Measurements from ENCODE around the gene POC1B. TPM values are rescaled to one million over a fixed set of nuclear protein-coding genes. Genes with fewer than 3 reads are reported as not detected.
A peak's percentile ranks its signal among the peaks of the same experiment; 100 is the strongest.

POC1B gene
- total RNA-seq, 2 donors from 2014 or later = 11.9 to 30.7 TPM

DNA sequence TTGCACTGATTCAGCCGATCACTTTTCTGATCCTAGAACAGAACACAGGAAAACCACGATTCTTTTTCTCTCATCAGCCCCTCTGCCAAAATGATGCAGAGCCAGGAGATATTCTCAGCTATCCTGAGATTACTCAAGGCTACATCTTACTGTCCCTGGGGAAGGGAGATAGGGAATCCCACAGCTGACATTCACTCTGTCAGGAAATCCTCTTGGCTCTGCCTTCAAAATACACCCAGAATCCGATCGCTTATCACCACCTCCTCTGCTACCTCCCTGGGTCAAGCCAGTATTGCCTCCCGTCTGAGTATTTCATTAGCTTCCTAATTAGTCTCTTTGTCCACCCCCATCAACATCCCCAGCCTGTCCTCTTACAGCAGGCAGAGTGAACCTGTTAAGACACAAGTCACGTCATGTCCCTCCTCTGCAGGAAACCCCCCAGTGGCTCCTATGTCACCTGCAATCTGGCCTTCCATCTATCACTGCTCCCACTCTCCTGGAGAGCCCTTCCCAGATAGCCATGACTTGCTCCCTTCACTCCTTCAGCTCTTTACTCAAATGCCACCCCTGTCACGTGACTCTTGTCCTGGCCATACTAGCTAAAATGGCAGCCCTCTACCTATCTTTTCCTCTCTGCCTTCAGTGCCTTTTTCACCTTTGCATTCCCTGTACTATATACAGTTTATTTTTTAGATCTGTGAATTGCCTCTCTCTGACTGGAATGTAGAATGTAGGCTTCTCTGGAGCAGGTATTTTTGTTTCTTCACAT, 71.6 kb downstream of the POC1B start:
- Histone ChIP-seq H3K4me3 (peak overlapping the region; percentile 29), H3K9me3 (no peaks in the 10 kb centered on the region), H3K4me1 (ENCODE audit: control insufficient read depth in 1 of 2, low read depth in 2 of 2) (peaks cover 38 to 44% of the 10 kb centered on the region in 2 donors), H3K27ac (peak overlapping the region; percentile 75 to 83), H3K27me3 (replicated peaks; ENCODE audit: insufficient read depth) (no peaks in the 10 kb centered on the region), H3K36me3 (no peaks in the 10 kb centered on the region)
- no peak for DNase-seq (ENCODE audit: low spot score)
- TF ChIP-seq, protein P1, sequence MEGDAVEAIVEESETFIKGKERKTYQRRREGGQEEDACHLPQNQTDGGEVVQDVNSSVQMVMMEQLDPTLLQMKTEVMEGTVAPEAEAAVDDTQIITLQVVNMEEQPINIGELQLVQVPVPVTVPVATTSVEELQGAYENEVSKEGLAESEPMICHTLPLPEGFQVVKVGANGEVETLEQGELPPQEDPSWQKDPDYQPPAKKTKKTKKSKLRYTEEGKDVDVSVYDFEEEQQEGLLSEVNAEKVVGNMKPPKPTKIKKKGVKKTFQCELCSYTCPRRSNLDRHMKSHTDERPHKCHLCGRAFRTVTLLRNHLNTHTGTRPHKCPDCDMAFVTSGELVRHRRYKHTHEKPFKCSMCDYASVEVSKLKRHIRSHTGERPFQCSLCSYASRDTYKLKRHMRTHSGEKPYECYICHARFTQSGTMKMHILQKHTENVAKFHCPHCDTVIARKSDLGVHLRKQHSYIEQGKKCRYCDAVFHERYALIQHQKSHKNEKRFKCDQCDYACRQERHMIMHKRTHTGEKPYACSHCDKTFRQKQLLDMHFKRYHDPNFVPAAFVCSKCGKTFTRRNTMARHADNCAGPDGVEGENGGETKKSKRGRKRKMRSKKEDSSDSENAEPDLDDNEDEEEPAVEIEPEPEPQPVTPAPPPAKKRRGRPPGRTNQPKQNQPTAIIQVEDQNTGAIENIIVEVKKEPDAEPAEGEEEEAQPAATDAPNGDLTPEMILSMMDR (IDR thresholded peaks at IDR 0.05) = no peak
- peak; percentile 11 for ATAC-seq (ENCODE audit: insufficient number of reproducible peaks, low FRiP score, low read depth)

DNA sequence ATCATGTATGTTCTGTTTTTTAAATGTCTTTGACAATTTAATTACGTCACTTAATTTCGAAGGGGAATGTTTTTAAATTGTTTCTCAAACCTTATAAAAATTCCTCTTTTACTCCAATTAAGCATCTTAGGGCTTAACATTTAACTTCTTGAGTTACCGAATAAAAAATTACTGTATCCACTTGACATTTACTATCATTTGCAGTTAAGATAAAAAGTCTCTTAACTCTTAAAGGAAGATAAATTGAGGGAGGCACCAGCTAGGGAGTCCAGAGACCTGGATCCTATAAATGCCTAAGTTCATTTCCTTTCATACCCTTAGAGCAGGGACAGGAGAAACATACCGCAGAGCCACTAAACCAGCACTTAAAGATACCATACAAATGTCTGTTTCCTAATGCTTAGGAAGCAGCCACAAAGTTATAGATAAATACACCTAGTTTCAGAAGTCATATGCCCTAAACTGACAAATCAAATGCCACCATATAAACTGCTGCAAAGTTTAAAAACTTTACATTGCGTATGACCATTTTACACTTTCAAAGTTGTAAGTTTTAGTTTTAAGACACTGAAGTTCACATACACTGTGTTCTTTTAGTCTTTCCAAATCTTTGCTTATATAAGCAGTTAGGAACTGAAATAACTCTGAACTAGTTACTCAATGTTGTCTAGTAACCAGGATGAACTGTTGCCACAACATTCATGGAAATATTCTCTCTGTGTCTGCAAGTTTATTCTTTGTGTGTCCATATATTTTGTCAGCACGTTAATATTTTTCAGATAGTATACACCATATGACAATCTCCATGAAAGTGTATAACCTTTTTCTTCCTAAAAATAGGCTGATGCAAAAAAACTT, 72.5 kb downstream of the POC1B start:
- Histone ChIP-seq H3K4me3 (peak overlapping the region; percentile 29), H3K27ac (peak overlapping the region; percentile 75 to 83), H3K27me3 (replicated peaks; ENCODE audit: insufficient read depth) (no peaks in the 10 kb centered on the region), H3K36me3 (no peaks in the 10 kb centered on the region), H3K9me3 (no peaks in the 10 kb centered on the region), H3K4me1 (ENCODE audit: control insufficient read depth in 1 of 2, low read depth in 2 of 2) (peaks cover 38 to 44% of the 10 kb centered on the region in 2 donors)
- TF ChIP-seq, protein P1 (IDR thresholded peaks at IDR 0.05) = no peak
- ATAC-seq (ENCODE audit: insufficient number of reproducible peaks, low FRiP score, low read depth) (peak; percentile 84), DNase-seq (ENCODE audit: low spot score) (no peak)

DNA sequence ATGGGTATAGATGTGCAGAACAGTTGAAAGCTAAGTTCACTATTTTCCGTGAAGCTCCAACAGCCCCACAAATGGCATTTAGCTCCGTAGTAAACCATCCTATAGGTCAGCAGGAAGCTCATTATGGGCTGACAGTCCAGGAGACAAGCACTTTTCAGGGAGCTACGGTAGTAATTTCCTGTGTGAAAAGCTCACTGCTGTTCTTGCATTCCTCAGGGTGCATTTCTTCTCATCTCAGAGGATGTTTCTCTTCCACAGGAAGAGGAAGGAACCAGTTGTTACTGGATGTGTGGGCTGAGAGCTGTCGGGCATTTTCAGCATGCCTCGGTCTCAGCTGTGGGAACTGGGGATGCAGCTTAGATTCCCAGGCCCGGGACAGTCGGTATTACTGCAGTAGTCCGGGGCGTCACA, 74.0 kb downstream of the POC1B start:
- ATAC-seq (ENCODE audit: insufficient number of reproducible peaks, low FRiP score, low read depth) (no peak), DNase-seq (ENCODE audit: low spot score) (no peak)
- Histone ChIP-seq H3K27me3 (replicated peaks; ENCODE audit: insufficient read depth) (no peaks in the 10 kb centered on the region), H3K36me3 (no peaks in the 10 kb centered on the region), H3K9me3 (no peaks in the 10 kb centered on the region), H3K4me1 (ENCODE audit: control insufficient read depth in 1 of 2, low read depth in 2 of 2) (peaks cover 38 to 44% of the 10 kb centered on the region in 2 donors), H3K27ac (peak overlapping the region; percentile 75 to 83), H3K4me3 (peak overlapping the region; percentile 53)
- TF ChIP-seq, protein P1 (IDR thresholded peaks at IDR 0.05) = no peak

DNA sequence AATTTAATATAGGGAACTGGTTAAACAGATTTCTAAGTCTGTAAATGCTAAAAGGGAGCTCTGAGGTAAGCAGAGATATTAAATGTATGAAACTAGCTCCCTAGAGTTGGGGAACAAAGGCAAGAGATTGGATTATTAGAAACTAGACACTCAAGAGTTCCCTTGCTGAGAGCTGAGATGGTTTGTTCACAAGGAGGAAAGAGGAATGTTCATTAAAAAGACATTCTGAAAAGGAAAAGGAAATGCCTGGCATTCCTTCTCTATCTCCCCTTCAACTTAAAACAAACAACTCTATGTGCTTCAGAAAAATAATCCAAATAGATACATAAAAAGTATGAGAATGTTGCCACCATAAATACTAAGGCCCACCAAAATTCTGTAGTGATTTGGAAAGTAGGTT, 74.9 kb downstream of the POC1B start:
- H3K9me3 ChIP-seq = no peaks in the 10 kb centered on the region
- H3K4me1 ChIP-seq (ENCODE audit: control insufficient read depth in 1 of 2, low read depth in 2 of 2) = peaks cover 38 to 44% of the 10 kb centered on the region in 2 donors
- no peaks in the 10 kb centered on the region for H3K27me3 ChIP-seq (replicated peaks; ENCODE audit: insufficient read depth)
- no peaks in the 10 kb centered on the region for H3K36me3 ChIP-seq
- ATAC-seq (ENCODE audit: insufficient number of reproducible peaks, low FRiP score, low read depth) = no peak
- no peak for DNase-seq (ENCODE audit: low spot score)
- H3K27ac ChIP-seq = peak overlapping the region; percentile 75 to 83
- no peak overlapping the region for H3K4me3 ChIP-seq
- TF ChIP-seq, protein P1 (IDR thresholded peaks at IDR 0.05) = no peak

DNA sequence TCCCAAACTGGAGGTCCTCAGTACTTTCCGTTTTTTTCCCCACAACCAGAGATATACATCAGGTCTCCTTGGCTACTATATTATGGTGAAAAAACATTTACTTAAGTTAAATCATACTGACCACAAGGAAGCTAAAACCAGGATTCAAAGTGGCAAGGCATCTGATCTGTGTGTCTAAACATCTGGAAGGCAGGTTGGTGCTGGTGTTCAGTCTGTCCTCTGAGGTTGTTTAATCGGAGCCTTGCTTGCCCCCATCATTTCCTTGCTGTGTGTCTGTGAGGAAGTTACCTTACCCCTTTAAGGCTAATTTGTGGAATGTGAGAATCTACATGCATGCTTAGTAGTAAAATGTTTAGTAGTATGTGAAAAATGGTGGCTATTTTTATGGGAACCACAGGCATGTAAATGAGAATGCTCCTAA, 76.9 kb downstream of the POC1B start:
- Histone ChIP-seq H3K36me3 (no peaks in the 10 kb centered on the region), H3K27me3 (replicated peaks; ENCODE audit: insufficient read depth) (no peaks in the 10 kb centered on the region), H3K4me3 (no peak overlapping the region), H3K4me1 (ENCODE audit: control insufficient read depth in 1 of 2, low read depth in 2 of 2) (peaks cover 31% of the 10 kb centered on the region in 2 donors), H3K9me3 (no peaks in the 10 kb centered on the region), H3K27ac (no peak overlapping the region)
- no peak for DNase-seq (ENCODE audit: low spot score)
- no peak for ATAC-seq (ENCODE audit: insufficient number of reproducible peaks, low FRiP score, low read depth)
- TF ChIP-seq, protein P1 (IDR thresholded peaks at IDR 0.05) = no peak

All from thoracic aorta (tissue), 2 donors.